ENCODE data around the gene SIX4. TPM values are rescaled to one million over a fixed set of nuclear protein-coding genes. Genes with fewer than 3 reads are reported as not detected.

Gene SIX4
- total RNA-seq = not detected in 2 replicates

DNA sequence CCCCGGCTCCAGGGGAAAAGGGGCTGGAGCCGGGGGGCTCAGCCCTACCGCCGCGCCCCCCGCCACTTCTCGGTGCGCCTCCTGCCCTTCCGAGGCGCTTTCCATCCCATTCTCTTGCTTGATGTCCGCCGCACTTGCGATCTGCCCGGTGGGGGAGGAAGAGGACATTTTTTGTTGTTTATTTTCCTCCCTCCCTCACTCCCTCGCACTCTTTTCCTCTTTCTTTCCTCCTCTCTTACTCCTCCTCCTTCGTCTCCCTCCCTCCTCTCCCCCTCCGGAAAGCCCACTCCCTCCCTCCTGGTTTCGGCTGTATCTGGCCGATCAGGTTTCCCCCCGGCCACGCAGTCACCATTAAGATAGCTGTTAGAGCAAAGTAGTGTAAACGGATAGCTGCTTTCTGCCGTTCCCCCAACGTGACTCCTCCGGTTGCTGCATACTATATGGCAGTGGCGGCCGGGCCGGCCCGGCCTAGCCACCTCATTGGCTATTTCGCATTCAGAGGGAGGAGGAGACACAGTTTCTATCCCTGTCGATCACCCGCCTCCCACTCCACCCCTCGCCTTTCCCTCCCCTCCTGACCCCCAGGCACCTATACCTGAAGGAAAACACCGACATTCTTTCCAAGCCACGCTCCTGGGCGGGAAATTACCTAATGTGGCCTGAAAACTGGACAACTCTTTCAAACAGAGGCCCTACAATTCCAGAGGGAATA is at the start of gene SIX4:
Gene SIX4 (minus strand): TSS at position 445 of the 712 bp plus-strand sequence. CDS start 277 bp downstream, at position 168.
- peaks cover 22% of the 10 kb centered on the region for H3K4me1 Mint-ChIP-seq
- intact Hi-C loops (cut with micrococcal nuclease) = loop anchor here (1.0 to 5.0 kb wide), 6 partner anchors 10 to 397 kb away; partner anchors contain the start of genes MNAT1, SLC38A6 and TRMT5
- ChIA-PET CTCF (no interaction called here), POLR2A (no interaction called here)
- no peak within 1 kb of the TSS for H3K27ac Mint-ChIP-seq
- H3K4me3 Mint-ChIP-seq = peak within 1 kb of the TSS; percentile 87
- peaks cover 72% of the 10 kb centered on the region for H3K27me3 Mint-ChIP-seq
- ATAC-seq (ENCODE audit: low read depth) = peak; percentile 26
- DNase-seq = no peak
- TF ChIP-seq, protein P1, sequence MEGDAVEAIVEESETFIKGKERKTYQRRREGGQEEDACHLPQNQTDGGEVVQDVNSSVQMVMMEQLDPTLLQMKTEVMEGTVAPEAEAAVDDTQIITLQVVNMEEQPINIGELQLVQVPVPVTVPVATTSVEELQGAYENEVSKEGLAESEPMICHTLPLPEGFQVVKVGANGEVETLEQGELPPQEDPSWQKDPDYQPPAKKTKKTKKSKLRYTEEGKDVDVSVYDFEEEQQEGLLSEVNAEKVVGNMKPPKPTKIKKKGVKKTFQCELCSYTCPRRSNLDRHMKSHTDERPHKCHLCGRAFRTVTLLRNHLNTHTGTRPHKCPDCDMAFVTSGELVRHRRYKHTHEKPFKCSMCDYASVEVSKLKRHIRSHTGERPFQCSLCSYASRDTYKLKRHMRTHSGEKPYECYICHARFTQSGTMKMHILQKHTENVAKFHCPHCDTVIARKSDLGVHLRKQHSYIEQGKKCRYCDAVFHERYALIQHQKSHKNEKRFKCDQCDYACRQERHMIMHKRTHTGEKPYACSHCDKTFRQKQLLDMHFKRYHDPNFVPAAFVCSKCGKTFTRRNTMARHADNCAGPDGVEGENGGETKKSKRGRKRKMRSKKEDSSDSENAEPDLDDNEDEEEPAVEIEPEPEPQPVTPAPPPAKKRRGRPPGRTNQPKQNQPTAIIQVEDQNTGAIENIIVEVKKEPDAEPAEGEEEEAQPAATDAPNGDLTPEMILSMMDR (IDR thresholded peaks at IDR 0.05) = no peak
- peaks cover 5% of the 10 kb centered on the region for H3K9me3 Mint-ChIP-seq
- H3K36me3 Mint-ChIP-seq (ENCODE audit: low read depth) = no peaks in the 10 kb centered on the region

DNA sequence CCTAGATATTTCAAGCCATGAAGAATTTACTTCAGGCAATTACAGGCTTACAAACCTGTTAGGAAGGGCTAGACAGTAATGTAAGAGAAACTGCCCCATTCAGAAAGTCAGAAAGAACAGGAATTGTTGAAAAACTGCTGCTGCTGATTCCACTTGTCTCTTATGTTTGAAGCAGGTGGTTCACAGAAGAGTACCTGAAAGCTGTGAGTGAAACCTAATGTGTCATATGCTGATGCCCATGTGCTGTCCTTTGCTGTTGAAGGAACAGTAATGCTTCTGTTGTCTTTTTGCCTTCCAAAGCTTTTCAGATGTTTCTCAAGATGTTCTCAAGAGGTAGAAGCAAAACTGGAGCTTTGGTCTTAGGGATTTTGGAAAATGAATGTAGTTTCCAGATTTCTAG is 49.4 kb upstream of the SIX4 start:
- ATAC-seq (ENCODE audit: low read depth) = no peak
- H3K9me3 Mint-ChIP-seq = no peaks in the 10 kb centered on the region
- POLR2A ChIA-PET = no interaction called here

DNA sequence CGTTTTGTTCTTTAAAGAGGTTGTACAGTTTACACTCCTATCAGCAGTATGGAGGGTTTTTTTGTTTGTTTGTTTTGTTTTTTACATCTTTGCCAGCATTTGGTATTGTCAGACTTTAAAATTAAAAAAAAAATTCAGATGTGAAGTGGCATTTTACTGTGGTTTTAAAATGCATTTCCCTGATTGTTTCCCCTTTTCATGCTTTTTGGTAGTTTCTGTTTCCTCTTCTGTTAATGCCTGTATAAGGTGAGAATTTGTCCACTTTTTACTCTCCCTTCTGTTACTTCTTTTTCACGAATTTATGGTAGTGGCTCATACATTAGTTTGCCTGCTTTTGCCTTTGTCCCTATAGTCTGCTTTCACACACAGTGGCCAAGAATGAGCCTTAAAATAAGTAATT is 47.0 kb upstream of the SIX4 start:
- intact Hi-C loops (cut with micrococcal nuclease) = no loop called here
- DNase-seq (no peak), ATAC-seq (ENCODE audit: low read depth) (no peak)
- no peak overlapping the region for H3K4me3 Mint-ChIP-seq
- H3K27ac Mint-ChIP-seq = no peak overlapping the region
- no peaks in the 10 kb centered on the region for H3K9me3 Mint-ChIP-seq
- POLR2A ChIA-PET = no interaction called here
- H3K36me3 Mint-ChIP-seq (ENCODE audit: low read depth) = no peaks in the 10 kb centered on the region
- TF ChIP-seq, protein P1 (IDR thresholded peaks at IDR 0.05) = no peak
- H3K27me3 Mint-ChIP-seq = no peaks in the 10 kb centered on the region
- peaks cover 9% of the 10 kb centered on the region for H3K4me1 Mint-ChIP-seq
- CTCF ChIA-PET = no interaction called here

More for the DNA sequence above, 49.4 kb upstream of the SIX4 start:
- CTCF ChIA-PET = no interaction called here
- intact Hi-C loops (cut with micrococcal nuclease) = no loop called here
- TF ChIP-seq, protein P1 (IDR thresholded peaks at IDR 0.05) = no peak
- no peak for DNase-seq
- no peak overlapping the region for H3K27ac Mint-ChIP-seq
- peaks cover 9% of the 10 kb centered on the region for H3K4me1 Mint-ChIP-seq
- no peak overlapping the region for H3K4me3 Mint-ChIP-seq
- no peaks in the 10 kb centered on the region for H3K36me3 Mint-ChIP-seq (ENCODE audit: low read depth)
- H3K27me3 Mint-ChIP-seq = no peaks in the 10 kb centered on the region

DNA sequence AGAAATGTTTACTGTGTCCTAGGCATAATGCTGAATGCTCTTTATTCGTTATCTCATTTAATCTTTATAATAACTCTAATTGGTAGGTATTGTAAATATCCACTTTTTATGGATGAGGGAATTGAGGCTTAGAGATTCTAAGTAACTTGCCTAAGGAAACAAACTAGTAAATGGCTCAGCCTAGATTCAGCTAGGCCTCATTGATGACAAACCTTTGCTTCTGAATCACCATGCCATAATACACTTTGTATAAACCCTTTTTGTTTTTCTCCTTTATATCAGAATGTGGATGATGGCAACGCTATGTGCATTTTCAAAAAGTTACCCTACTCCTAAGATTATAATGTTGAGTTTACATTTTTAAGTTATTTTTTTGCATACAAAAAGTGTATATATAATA is 44.5 kb upstream of the SIX4 start:
- Mint-ChIP-seq H3K4me3 (no peak overlapping the region), H3K27me3 (no peaks in the 10 kb centered on the region), H3K36me3 (ENCODE audit: low read depth) (no peaks in the 10 kb centered on the region), H3K4me1 (peaks cover 9% of the 10 kb centered on the region), H3K27ac (no peak overlapping the region), H3K9me3 (no peaks in the 10 kb centered on the region)
- DNase-seq = no peak
- TF ChIP-seq, protein P1 (IDR thresholded peaks at IDR 0.05) = no peak
- no peak for ATAC-seq (ENCODE audit: low read depth)
- intact Hi-C loops (cut with micrococcal nuclease) = loop anchor here (5.0 kb wide), 1 partner anchor 34 kb away; no protein-coding TSS in a partner anchor
- ChIA-PET CTCF (no interaction called here), POLR2A (no interaction called here)

DNA sequence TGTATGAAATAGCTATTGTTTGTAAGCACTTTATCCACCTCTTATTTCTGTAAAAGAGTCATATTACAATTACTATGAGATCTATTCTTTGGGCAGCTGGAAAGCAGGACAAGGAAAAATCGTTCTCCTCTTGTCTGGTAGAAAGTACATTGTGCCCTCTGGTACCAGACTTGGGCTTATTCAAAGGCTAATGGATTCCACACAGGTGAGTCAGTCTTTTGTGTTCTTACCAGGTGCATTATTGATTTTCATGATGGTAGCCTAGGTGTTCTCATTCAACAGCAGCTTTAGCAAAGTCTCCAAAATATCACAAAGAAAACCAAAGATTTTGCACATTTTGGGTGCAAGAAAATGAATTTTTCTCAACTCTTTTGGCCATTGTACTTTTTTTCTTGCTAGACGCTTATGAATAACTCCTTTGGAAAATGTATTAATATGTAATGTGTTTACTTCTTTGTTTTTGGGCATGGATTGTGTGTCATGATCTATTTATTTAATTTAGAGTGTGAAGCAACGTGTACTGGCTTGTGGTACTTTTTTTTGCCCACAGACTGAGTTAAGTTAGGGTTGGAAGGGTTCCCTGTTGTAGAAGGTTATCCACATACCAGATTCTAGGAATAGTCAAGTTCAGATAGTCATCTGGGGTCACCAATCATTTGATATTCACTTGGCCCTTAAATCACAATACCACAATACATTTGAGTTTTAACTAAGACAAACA is 36.7 kb upstream of the SIX4 start:
- H3K27me3 Mint-ChIP-seq = no peaks in the 10 kb centered on the region
- peaks cover 24% of the 10 kb centered on the region for H3K4me1 Mint-ChIP-seq
- DNase-seq = no peak
- ChIA-PET POLR2A (no interaction called here), CTCF (no interaction called here)
- no peak overlapping the region for H3K4me3 Mint-ChIP-seq
- TF ChIP-seq, protein P1 (IDR thresholded peaks at IDR 0.05) = no peak
- H3K27ac Mint-ChIP-seq = no peak overlapping the region
- intact Hi-C loops (cut with micrococcal nuclease) = no loop called here
- H3K9me3 Mint-ChIP-seq = no peaks in the 10 kb centered on the region
- H3K36me3 Mint-ChIP-seq (ENCODE audit: low read depth) = no peaks in the 10 kb centered on the region
- no peak for ATAC-seq (ENCODE audit: low read depth)

Data from activated B cell treated with CpG ODN at 0.5 μM for 24 hours (primary cell).